HG03108 (cell line): ENCODE results near the gene EHMT1.

Experiments used
- ATAC-seq: cut with Tn5 transposase; IDR thresholded peaks from one replicate; pipeline ENCODE4 v1.9.1; 2021; ENCODE audit warnings: moderate library complexity; ENCODE audit not compliant: unreplicated experiment

Gene EHMT1

DNA sequence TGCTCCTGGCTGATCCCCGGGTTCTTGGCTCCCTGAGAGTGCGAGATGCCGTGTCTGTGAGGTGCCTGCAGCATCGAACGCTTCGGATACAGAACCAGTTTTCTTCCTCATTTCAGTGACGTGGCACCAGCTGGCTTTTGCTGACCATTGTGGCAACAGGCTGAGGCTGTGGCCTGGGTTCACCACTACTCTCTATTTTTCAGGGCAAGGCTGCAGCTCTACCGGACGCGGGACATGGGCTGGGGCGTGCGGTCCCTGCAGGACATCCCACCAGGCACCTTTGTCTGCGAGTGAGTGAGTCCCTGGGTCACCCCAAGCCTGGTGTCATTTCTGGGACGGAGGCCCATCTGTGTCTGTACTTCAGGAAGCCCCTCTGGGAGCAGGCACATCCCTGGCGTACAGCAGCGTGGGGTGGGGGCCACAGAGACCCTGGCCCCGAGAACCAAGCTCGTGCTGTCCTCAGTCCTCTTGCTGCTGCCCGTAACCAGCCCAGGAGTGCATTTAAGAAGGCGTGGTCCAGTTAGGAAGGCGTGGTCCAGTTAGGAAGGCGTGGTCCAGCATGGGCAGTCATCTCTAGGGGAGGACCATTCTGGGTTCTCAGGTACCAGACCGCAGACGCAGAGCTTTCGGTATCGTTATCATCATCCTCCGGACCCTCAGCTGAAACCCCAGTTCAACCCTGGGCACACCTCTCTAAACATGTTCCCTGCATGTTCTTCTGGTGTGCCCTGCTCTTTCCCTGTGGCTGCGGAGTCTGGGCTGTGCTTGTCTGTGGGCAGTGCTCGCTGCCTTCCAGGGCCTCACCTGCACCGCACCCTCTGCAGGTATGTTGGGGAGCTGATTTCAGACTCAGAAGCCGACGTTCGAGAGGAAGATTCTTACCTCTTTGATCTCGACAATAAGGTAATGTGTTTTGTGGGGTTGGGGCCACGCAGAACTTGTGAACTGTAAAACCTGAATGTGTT, 198.7 kb downstream of the EHMT1 start:
- ATAC-seq, result no peak

DNA sequence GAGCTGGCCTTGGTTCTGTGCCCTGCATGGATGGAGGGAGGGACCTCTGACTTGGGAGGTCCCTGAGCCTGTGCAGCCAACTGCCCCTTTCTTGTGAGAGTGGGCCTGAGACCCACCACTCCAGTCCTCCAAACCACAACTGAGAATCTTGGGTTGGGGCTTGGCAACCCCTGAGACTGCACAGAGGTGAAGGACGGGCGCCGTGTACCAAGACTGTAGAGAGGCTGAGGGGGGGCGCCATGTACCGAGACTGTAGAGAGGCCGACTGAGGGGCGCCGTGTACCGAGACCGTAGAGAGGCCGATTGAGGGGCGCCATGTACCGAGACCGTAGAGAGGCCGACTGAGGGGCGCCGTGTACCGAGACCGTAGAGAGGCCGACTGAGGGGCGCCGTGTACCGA, 199.5 kb downstream of the EHMT1 start:
- ATAC-seq, result no peak

DNA sequence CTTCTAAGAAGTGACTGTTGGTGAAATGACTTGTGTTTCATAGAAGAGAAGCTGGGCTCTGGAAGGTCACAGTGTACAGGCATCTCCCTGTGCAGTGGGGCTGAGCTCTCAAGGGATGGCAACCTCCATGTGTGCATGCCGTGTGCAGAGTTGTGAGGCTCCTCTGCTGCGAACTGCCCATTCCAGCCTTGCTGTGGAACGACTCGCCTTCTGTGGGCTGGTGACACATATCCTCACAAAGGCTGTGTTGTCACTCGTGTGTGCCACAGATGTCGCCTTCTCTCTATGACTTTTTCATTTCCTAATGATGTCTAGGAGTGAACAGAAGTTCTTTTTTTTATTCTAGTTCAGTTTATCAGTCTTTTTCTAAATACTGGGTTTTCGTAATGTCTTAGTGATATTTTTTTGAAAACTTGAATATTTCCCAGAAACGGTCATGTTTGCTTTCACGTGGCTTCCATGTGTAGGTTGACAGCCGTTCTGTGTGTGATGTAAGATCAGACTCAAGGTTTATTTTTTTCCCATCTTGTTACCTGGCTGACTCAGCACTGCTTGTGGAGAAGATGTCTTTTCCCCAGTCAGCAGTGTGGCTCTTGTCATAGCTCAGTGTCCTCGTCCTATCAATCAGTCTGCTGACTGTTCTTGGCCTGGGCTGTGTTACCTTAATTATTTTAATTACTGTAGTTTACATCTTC, 201.5 kb downstream of the EHMT1 start:
- no peak for ATAC-seq

DNA sequence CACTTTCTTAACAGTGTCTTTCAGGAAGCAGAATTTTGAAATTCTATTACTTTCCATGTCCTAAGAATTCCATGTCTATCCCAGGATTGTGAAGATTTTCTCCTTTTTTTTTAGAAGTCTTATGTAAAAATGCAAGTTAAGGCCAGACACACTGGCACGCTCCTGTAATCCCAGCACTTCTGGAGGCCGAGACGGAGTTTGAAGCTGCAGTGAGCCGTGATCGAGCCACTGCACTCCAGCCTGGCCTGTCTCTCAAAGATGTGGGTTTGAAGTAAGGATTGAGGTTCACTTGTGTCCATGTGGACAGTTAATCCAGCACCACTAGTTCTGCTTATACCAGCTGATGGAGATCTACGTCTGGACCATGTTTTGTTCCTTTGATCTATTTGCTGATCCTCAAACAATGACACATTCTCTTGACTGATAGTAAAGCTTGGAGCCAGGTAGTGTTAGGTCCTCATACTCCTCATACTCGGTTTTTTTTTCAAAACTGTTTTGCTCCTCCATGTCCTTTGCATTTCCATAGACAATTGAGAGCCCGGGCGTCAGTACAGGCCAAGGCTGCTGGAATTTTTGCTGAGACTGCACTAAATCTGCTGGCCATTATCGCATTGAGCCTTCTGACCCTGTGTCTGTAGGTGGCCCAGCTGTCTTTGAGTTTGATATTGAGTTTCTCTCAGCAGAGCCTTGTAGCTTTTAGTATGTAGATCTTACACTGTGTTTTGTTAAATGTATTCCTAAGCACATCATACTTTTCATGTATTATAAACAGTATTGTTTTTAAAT, 205.4 kb downstream of the EHMT1 start:
- no peak for ATAC-seq

DNA sequence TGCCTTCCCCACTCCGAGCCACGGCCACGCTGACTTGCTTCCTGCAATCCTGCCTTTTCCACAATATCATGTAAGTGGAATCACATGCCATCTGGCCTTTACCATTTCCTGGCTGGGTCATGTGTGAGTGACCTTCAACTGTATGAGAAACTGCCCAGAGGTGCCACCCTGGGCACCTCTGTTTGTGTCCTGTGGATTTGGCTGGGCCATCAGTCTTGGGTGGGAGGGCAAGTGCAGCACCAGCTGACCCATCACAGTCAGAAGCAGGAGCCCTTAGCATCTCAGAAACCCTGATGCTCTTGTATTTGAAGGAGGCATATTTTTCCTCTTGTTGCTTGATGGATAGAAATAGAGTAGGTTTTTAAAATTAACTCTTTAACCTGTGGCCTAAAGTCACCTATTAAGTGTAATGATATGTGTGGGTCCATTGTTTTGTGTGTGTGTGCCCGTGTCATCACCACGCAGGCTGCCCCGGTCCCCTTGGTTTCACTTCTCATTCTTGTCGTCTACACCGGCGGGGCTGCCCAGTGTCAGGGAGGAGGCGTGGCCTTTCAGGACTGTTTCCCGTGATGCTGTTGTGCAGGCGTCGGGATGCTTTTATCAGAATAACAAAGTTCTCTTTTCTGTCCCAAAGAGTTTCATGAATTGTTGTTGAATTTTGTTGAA, 206.7 kb downstream of the EHMT1 start:
- ATAC-seq, result no peak

DNA sequence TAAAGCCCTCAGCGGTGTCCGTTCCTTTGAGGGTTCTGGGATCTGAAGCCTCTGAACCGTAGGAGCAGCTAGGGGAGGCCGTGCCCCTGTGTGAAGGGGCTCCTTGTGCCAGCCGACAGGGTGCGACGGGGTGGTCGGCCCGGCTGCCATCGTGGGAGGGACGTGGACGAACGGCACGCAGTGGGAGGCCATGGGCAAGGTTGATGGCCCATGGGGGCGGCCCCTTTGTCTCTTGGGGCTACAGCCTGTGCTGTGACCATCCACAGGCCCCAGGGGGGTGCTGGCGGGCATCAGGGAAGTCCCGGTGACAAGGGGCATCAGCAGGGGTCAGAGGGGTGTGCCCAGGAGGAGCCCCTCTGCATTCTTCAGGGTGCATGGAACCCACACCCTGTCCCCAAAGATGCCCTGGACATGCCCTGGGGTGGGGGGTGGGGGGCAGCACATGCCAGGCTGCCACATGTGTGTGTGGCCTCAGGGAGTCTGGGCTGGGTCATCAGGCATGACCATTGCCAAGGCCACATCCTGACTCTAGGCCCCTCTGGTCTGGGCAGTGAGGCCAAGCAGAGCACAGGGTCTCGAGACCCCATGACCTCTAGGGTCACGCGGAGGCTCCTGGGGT, 209.2 kb downstream of the EHMT1 start:
- ATAC-seq, result no peak

DNA sequence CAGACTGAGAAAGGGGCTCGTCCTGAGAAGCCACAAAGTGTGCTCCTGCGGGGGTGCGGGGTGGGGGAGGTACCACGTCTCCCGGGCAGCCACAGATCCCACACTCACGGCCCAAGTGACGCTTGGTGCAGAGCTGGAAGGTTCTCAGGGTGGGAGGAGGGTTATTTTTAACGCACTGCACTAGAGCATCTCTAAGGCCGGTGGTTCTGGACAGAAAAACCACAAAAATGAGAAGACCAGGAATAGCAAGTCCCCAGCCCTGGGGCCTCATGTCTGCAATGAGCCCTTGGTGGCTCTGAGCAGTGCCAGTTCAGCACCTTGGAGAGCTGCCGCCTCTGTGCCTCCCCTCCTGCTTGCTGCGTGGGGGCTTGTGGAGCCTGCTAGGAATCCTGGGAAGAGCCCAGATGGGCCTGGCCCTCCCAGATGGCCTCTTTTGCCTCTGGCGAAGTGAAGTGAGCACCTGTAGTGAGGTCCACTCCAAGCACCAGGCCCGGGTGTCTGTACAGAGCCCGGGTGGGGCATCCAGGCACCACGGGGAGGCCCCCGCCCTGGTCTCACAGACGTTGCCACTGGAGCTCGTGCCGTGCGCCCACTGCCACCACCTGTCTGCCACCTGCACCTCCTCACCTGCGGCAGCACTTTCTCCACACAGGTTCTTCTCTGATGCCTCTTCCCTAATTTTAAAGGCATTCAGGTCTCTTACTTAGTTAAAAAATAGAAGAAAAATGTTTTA, 209.9 kb downstream of the EHMT1 start:
- ATAC-seq, result no peak

DNA sequence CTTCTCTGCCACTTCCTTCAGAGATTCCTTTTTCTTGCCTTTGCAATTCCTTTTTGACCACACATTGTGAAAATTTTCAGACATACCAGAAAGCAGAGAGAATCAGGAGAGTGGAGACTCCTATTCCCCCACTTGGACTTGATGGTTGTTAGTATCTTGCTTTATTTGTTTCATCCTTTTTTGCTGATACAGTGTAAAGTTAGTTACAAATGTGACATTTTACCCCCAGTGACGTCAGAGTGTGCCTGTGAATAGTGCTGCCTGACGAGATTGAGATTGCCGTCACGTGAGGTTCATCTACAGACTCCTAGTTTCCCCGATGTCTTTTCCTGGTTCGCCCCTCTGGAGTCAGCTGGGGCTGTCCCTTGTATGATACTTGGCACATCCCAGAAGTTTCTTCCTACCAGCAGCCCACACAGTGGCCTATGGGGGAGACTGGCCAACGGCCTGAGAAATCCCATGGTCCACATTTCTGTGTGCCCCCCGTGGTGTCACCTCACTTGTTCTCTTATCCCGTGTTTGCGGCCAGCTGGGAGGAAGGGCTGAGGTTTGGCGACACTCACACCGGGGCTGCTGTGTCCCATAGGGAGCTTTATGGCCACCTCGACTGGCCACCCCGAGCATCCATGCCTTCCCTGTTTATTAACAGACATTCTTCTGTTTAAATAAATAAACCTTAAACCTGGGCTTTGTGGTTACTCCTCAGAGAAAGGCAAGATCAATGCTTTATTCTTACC, 210.6 kb downstream of the EHMT1 start:
- no peak for ATAC-seq

DNA sequence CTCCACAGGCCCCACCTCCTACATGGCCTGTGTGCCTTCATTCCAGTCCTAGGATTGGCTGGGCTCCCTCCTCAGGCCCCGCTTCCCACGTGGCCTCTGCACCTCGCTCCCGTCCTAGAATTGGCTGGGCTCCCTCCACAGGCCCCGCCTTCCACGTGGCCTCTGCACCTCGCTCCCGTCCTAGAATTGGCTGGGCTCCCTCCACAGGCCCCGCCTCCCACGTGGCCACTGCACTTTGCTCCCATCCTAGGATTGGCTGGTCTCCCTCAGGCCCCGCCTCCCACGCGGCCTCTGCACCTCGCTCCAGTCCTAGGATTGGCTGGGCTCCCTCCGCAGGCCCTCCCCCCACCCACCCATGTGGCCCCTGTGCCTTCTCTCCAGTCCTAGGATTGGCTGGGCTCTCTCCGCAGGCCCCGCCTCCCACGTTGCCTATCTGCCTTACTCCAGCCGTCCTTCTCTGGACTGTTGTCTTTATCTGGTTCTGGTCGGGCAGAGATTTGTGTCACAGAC, 213.4 kb downstream of the EHMT1 start:
- ATAC-seq, result no peak

DNA sequence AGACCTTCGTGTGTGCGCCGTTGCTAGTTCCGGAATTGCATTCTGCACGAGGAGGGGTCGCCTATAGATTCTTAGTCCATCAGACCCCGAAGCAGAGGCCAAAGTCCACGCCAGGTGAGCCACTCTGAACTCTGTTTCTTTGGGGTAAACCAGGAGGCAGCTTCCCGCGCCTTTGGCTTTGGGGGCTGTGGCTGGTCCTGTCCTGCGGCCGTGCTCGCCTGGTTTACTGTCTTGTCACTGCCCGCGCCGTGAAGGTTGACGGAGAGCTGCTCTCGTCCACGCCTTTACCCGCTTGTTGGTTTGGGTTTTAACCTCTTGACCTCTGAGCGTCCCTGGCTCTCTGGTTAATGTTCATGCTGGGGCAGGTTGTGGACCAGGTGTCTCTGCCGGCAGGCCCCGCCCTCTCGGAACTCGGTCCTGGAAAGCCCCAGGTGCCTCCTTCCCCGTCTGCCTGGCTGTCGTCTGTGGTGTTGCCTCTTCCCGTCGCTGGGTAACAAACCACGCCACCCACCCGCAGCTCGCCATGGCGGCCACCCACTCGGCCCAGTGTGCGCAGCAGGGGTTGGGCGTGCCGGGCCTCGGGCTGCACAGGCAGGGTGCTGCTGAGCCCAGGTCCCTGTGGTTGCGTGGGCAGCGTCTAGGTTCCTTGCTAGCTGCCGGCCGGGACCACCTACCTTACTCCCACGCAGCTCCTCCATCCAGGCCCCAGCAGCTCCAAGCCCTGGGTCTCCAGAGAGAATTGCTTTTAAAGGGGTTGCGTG, 214.2 kb downstream of the EHMT1 start:
- no peak for ATAC-seq

DNA sequence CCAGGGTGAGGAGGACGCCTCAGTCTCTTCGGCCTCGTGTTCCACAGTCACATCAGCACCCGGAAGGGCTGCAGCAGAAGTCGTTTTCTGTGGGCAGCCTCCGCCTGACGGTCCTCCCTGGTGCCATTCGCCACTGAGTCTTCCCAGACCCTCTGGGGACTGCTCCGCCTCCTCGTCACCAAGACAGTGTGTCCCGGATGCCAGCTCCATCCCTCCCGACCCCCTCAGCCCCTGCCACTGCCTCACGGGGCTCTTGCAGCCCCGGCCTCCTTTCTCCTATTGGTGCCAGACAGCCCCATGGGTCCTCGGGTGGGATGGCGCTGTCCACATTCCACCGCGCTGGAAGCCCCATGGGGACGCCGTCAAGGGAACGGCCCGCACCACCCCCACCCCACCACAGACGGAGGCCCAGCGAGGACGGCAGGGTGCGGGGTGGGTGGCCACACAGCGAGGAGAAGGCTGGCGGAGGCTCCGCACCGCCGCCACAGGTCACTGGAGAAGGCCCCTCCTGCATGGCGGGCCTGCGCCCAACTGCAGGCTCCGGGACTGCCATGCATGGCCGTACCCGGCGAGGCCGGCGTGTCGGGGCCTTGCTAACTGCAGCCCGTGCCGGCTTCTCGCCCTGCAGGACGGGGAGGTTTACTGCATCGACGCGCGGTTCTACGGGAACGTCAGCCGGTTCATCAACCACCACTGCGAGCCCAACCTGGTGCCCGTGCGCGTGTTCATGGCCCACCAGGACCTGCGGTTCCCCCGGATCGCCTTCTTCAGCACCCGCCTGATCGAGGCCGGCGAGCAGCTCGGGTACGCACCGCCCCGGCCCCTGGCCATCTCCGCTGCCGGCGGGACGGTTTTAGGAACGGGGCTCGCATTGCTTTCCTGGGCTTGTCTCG, 215.2 kb downstream of the EHMT1 start:
- no peak for ATAC-seq

DNA sequence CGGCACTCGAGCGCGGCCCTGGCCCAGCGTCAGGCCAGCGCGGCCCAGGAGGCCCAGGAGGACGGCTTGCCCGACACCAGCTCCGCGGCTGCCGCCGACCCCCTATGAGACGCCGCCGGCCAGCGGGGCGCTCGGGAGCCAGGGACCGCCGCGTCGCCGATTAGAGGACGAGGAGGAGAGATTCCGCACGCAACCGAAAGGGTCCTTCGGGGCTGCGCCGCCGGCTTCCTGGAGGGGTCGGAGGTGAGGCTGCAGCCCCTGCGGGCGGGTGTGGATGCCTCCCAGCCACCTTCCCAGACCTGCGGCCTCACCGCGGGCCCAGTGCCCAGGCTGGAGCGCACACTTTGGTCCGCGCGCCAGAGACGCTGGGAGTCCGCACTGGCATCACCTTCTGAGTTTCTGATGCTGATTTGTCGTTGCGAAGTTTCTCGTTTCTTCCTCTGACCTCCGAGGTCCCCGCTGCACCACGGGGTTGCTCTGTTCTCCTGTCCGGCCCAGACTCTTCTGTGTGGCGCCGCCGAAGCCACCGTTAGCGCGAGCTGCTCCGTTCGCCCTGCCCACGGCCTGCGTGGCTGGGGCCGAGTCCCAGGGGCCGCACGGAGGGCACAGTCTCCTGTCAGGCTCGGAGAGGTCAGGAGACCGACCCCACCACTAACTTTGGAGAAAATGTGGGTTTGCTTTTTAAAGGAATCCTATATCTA, 216.2 kb downstream of the EHMT1 start:
- no peak for ATAC-seq

DNA sequence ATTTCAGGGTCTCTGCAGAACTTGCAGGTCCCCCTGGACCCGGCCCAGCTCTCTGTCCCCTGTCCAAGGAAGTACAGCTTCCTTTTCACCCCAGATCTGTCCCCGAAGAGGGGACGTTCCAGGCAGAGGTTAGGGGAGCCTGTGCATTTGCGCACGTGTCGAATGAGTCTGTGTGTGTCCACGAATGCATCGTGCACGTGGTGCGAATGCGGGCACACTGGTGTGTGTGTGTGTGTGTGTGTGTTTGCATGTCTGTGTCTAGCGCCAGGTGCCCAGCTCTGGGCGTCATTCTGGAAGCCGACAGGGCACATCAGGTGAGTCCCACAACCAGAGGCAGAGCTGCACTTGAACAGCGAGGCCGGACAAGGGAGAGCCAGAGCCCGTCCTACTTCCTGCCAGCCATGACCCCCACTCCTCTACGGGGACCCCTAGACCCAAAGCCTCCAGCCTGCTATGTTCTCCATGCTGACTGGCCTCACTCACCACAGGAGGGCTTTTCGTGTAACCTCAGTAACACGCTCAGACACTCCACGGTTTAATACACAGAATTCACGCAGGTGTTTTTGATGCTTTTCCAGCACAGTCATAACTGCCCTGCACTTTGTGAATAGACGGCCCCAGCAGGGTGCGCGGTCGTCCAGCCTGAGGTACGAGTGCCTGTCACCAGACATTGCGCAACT, 217.5 kb downstream of the EHMT1 start:
- no peak for ATAC-seq

DNA sequence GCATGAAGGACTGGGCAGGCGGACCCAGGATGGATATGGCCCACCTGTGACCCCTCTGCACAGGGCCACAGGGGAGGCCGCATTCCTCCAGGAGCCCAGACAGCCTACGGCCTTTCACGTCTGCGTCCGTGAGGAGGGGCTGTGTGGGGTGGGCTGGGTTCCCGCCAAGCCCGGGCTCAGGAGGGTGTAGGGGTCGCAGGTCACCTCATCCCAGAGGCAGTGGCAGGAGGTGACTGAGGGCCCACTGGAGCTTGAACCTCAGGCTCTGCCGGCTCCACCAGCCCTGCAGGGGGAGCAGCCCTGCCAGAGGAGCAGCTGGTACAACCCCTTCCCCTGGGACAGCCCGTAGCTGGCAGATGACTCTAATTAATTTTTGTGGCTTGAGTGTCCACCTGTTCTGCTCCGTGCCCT, 218.0 kb downstream of the EHMT1 start:
- ATAC-seq, result no peak

DNA sequence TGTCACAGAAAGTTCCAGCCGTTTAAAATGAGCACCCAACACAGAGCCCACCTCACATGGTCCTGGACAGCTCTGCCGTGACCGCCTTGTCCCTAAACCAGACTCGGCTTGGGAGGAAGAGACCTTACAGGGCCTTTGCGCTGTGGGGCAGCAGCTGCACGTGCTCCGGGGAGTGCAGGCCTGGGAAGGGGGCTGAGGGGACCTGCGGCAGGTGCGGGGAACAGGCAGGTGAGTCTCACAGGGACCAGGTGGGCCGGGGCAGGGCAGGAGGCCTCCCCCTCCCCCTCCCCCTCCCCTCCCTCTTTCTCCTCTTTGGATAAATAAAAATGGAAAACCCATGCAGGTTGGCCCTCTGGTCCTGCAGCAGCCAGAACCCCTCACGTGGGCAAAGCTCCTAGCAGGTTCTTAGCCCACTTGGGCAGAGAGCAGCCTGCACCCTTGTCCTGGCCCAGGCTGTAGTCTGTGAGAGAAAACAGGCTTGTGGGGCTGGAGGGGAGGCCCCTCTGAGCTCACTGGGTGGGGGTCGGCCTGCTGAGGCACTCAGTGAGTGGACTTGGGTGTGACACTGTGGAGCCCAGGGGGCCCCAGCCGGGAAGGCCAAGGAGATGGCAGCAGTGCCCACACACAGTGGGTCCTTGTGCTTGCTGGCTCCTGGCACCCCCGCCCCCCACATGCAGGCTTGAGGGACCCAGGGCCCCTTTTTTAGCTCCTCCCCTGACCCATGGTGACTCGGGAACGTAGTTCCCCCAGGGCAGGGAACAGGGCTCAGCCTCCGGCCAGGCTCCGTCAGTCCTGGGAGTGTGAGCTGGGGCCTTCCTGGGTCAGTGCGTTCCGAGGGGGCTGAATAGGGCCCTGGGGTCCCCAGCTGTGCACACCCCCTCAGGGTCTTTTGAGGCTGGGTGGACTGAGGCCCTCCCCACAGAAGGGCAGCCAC, 218.8 kb downstream of the EHMT1 start:
- no peak for ATAC-seq
